ENCODE measurements around the gene ASS1. TPM values are rescaled to one million over a fixed set of nuclear protein-coding genes. Genes with fewer than 3 reads are reported as not detected.

The ASS1 gene
- polyA plus RNA-seq, 6 donors from 2014 or later = not detected

- Mint-ChIP-seq H3K36me3 (no peaks in the 10 kb centered on the region), H3K27me3 (peaks cover 14 to 56% (median 37%) of the 10 kb centered on the region in 3 donors), H3K4me1 (no peaks in the 10 kb centered on the region), H3K9me3 (no peaks in the 10 kb centered on the region), H3K4me3 (no peak overlapping the region), H3K27ac (no peak overlapping the region)
- DNase-seq = no peak
- ATAC-seq (ENCODE audit: low read depth in 2 of 2) = no peak
Measured at GRCh38 chr9:130482463-130482862, 37.7 kb downstream of the ASS1 start.

- no peaks in the 10 kb centered on the region for H3K9me3 Mint-ChIP-seq
- H3K4me3 Mint-ChIP-seq = no peak overlapping the region
- DNase-seq (no peak), ATAC-seq (ENCODE audit: low read depth in 2 of 2) (no peak)
- no peak overlapping the region for H3K27ac Mint-ChIP-seq
- no peaks in the 10 kb centered on the region for H3K4me1 Mint-ChIP-seq
- peaks cover 18 to 56% (median 37%) of the 10 kb centered on the region in 3 donors for H3K27me3 Mint-ChIP-seq
- no peaks in the 10 kb centered on the region for H3K36me3 Mint-ChIP-seq
Measured at GRCh38 chr9:130483371-130483971, 38.7 kb downstream of the ASS1 start.

- Mint-ChIP-seq H3K9me3 (no peaks in the 10 kb centered on the region), H3K27ac (no peak overlapping the region), H3K27me3 (peaks cover 18 to 50% (median 34%) of the 10 kb centered on the region in 3 donors), H3K4me1 (no peaks in the 10 kb centered on the region), H3K4me3 (no peak overlapping the region), H3K36me3 (no peaks in the 10 kb centered on the region)
- DNase-seq (no peak), ATAC-seq (ENCODE audit: low read depth in 2 of 2) (no peak)
Measured at GRCh38 chr9:130484362-130485072, 39.8 kb downstream of the ASS1 start.

GRCh38 chr9:130486103-130486502, 41.3 kb downstream of the ASS1 start:
- ATAC-seq (ENCODE audit: low read depth in 2 of 2) = no peak
- no peaks in the 10 kb centered on the region for H3K36me3 Mint-ChIP-seq
- peak overlapping the region in 1 of 6 donors; percentile 42 for H3K27ac Mint-ChIP-seq
- no peaks in the 10 kb centered on the region for H3K4me1 Mint-ChIP-seq
- H3K27me3 Mint-ChIP-seq = peaks cover 18 to 49% (median 29%) of the 10 kb centered on the region in 3 donors
- no peaks in the 10 kb centered on the region for H3K9me3 Mint-ChIP-seq
- no peak for DNase-seq
- H3K4me3 Mint-ChIP-seq = peak overlapping the region in 1 of 8 donors; percentile 61

- Mint-ChIP-seq H3K27ac (no peak overlapping the region), H3K9me3 (no peaks in the 10 kb centered on the region), H3K36me3 (no peaks in the 10 kb centered on the region), H3K4me1 (no peaks in the 10 kb centered on the region), H3K27me3 (peaks cover 18 to 43% (median 24%) of the 10 kb centered on the region in 3 donors), H3K4me3 (peak overlapping the region in 1 of 8 donors; percentile 52)
- ATAC-seq (ENCODE audit: low read depth in 2 of 2) (no peak), DNase-seq (no peak)
Measured at GRCh38 chr9:130487500-130487899, 42.7 kb downstream of the ASS1 start.

- DNase-seq (no peak), ATAC-seq (ENCODE audit: low read depth in 2 of 2) (no peak)
- Mint-ChIP-seq H3K4me3 (no peak overlapping the region), H3K36me3 (no peaks in the 10 kb centered on the region), H3K27me3 (peaks cover 11 to 32% (median 18%) of the 10 kb centered on the region in 3 donors), H3K4me1 (no peaks in the 10 kb centered on the region), H3K27ac (no peak overlapping the region), H3K9me3 (no peaks in the 10 kb centered on the region)
Measured at GRCh38 chr9:130488621-130489330, 44.0 kb downstream of the ASS1 start.

- DNase-seq = no peak
- H3K4me1 Mint-ChIP-seq = no peaks in the 10 kb centered on the region
- ATAC-seq (ENCODE audit: low read depth in 2 of 2) = no peak
- H3K36me3 Mint-ChIP-seq = peaks cover 0 to 14% of the 10 kb centered on the region in 2 donors
- H3K27ac Mint-ChIP-seq = peak overlapping the region in 1 of 6 donors; percentile 19
- H3K9me3 Mint-ChIP-seq = peaks cover 5 to 13% (median 11%) of the 10 kb centered on the region in 7 donors
- H3K27me3 Mint-ChIP-seq = peaks cover 14 to 29% (median 14%) of the 10 kb centered on the region in 3 donors
- H3K4me3 Mint-ChIP-seq = no peak overlapping the region
Measured at GRCh38 chr9:130490981-130491380, 46.2 kb downstream of the ASS1 start.

DNA sequence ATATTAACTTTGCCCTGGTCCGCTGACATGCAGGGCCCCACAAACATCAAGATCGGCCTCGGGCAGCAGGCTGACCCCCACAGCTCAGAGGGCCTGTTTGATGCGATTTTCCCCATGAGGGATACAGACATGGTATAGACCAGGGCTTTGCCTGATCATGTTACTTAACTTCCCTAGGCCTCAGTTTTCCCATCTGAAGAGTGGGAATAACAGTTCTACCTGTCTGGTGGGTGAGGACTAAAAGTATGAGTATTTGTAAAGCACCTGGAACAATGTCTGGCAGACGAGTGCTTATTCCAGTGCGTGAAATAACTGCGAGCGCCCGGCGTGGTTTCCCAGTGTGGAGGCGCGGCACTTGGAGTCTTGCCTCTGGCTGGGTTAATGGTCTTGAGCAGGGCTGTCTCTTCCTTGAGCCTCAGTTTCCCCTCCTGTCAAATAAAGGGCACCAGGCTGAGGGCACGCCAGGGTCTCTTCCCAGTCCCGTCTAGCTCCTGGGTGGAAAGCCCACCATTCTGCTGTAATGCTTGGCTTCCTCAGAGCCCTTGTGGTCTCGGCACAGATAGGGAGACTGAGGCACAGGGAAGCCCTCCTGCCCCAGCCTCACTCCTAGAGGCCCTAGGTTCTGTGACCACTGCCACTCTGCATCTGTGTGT, 47.2 kb downstream of the ASS1 start:
- peaks cover 11 to 27% (median 18%) of the 10 kb centered on the region in 3 donors for H3K27me3 Mint-ChIP-seq
- no peaks in the 10 kb centered on the region for H3K4me1 Mint-ChIP-seq
- peaks cover 0 to 14% of the 10 kb centered on the region in 2 donors for H3K36me3 Mint-ChIP-seq
- no peak for ATAC-seq (ENCODE audit: low read depth in 2 of 2)
- DNase-seq = no peak
- H3K9me3 Mint-ChIP-seq = peaks cover 5 to 17% (median 11%) of the 10 kb centered on the region in 7 donors
- no peak overlapping the region for H3K4me3 Mint-ChIP-seq
- peak overlapping the region in 1 of 6 donors; percentile 27 for H3K27ac Mint-ChIP-seq

DNA sequence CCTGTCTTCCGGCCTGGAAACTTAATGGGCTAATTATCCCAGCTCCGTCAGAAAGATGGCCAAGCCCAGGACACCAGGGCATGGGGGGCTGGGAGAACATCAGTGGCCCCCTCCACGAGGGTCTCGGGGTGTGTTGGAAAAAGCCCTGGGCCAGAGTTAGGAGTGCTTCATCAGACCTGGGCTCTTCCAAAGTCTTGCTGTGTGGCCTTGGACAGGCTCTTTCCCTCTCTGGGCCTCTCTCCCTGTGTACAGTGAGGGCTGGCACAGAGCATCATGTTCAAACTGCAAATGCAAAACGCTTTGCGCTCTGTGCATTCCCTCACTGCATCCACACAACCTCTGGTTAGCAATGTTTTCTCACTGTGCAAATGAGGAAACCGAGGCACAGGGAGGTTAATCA, 48.3 kb downstream of the ASS1 start:
- Mint-ChIP-seq H3K4me3 (no peak overlapping the region), H3K27ac (no peak overlapping the region), H3K4me1 (no peaks in the 10 kb centered on the region), H3K27me3 (peaks cover 11 to 27% (median 27%) of the 10 kb centered on the region in 3 donors), H3K36me3 (peaks cover 0 to 14% of the 10 kb centered on the region in 2 donors), H3K9me3 (peaks cover 5 to 17% (median 11%) of the 10 kb centered on the region in 7 donors)
- no peak for DNase-seq
- ATAC-seq (ENCODE audit: low read depth in 2 of 2) = no peak

GRCh38 chr9:130493476-130493875, 48.7 kb downstream of the ASS1 start:
- DNase-seq (no peak), ATAC-seq (ENCODE audit: low read depth in 2 of 2) (no peak)
- H3K27me3 Mint-ChIP-seq = peaks cover 11 to 30% (median 29%) of the 10 kb centered on the region in 3 donors
- H3K27ac Mint-ChIP-seq = no peak overlapping the region
- peaks cover 5 to 17% (median 11%) of the 10 kb centered on the region in 7 donors for H3K9me3 Mint-ChIP-seq
- no peak overlapping the region for H3K4me3 Mint-ChIP-seq
- H3K4me1 Mint-ChIP-seq = no peaks in the 10 kb centered on the region
- H3K36me3 Mint-ChIP-seq = peaks cover 0 to 14% of the 10 kb centered on the region in 2 donors

- Mint-ChIP-seq H3K27ac (no peak overlapping the region), H3K4me1 (no peaks in the 10 kb centered on the region), H3K36me3 (peaks cover 0 to 14% of the 10 kb centered on the region in 2 donors), H3K27me3 (peaks cover 13 to 35% (median 32%) of the 10 kb centered on the region in 3 donors), H3K4me3 (no peak overlapping the region), H3K9me3 (peaks cover 5 to 17% (median 11%) of the 10 kb centered on the region in 7 donors)
- DNase-seq (no peak), ATAC-seq (ENCODE audit: low read depth in 2 of 2) (no peak)
Measured at GRCh38 chr9:130495067-130495466, 50.3 kb downstream of the ASS1 start.

GRCh38 chr9:130497139-130497538, 52.4 kb downstream of the ASS1 start:
- Mint-ChIP-seq H3K4me1 (no peaks in the 10 kb centered on the region), H3K27ac (peak overlapping the region in 1 of 6 donors; percentile 44), H3K36me3 (peaks cover 0 to 14% of the 10 kb centered on the region in 2 donors), H3K27me3 (peaks cover 13 to 37% (median 35%) of the 10 kb centered on the region in 3 donors), H3K9me3 (peaks cover 5 to 17% (median 11%) of the 10 kb centered on the region in 7 donors), H3K4me3 (no peak overlapping the region)
- ATAC-seq (ENCODE audit: low read depth in 2 of 2) (no peak), DNase-seq (no peak)

- DNase-seq (no peak), ATAC-seq (ENCODE audit: low read depth in 2 of 2) (no peak)
- Mint-ChIP-seq H3K27ac (no peak overlapping the region), H3K9me3 (peaks cover 5 to 17% (median 11%) of the 10 kb centered on the region in 7 donors), H3K27me3 (peaks cover 13 to 35% (median 32%) of the 10 kb centered on the region in 3 donors), H3K4me3 (no peak overlapping the region), H3K4me1 (no peaks in the 10 kb centered on the region), H3K36me3 (peaks cover 0 to 14% of the 10 kb centered on the region in 2 donors)
Measured at GRCh38 chr9:130498298-130498917, 53.6 kb downstream of the ASS1 start.

All from naive B cell (primary cell).